HG03558 (cell line): Measurements from ENCODE around the gene DPYSL5.

ENCODE experiments used
- ATAC-seq: cut with Tn5 transposase; IDR thresholded peaks from one replicate; pipeline ENCODE4 v1.9.1; 2021; ENCODE audit warnings: moderate number of reproducible peaks; ENCODE audit not compliant: unreplicated experiment; ENCODE audit errors: extremely low read depth

The DPYSL5 gene

GRCh38 chr2:26982102-26982742 is 134.3 kb downstream of the DPYSL5 start:
- no peak for ATAC-seq

GRCh38 chr2:26983746-26984145 is 135.8 kb downstream of the DPYSL5 start:
- no peak for ATAC-seq

GRCh38 chr2:26985807-26986206 is 137.9 kb downstream of the DPYSL5 start:
- no peak for ATAC-seq

- ATAC-seq = no peak
These were observed 138.6 kb downstream of the DPYSL5 start for GRCh38 chr2:26986576-26986975.

GRCh38 chr2:26988058-26988860 is 140.3 kb downstream of the DPYSL5 start:
- no peak for ATAC-seq

- no peak for ATAC-seq
These were observed 141.2 kb downstream of the DPYSL5 start for GRCh38 chr2:26989156-26989555.

- ATAC-seq = no peak
These were observed 143.8 kb downstream of the DPYSL5 start for GRCh38 chr2:26991717-26992116.

- no peak for ATAC-seq
These were observed 145.8 kb downstream of the DPYSL5 start for GRCh38 chr2:26993768-26994167.

GRCh38 chr2:26994983-26995382 is 147.1 kb downstream of the DPYSL5 start:
- no peak for ATAC-seq

- ATAC-seq = no peak
These were observed 149.5 kb downstream of the DPYSL5 start for GRCh38 chr2:26997394-26997793.

- no peak for ATAC-seq
These were observed 150.4 kb downstream of the DPYSL5 start for GRCh38 chr2:26998323-26998722.
